GM18520 (cell line): ENCODE data around the gene SORCS1.

Experiments
- ATAC-seq: cut with Tn5 transposase; IDR thresholded peaks from one replicate; pipeline ENCODE4 v1.9.1; 2021; ENCODE audit not compliant: unreplicated experiment

Gene SORCS1

GRCh38 chr10:107163881-107164861 lies at the start of gene SORCS1:
Gene SORCS1, minus strand, starts transcription at chr10:107164706.
- ATAC-seq = no peak

GRCh38 chr10:107214261-107214660 lies 49.8 kb upstream of the SORCS1 start:
- no peak for ATAC-seq

- no peak for ATAC-seq
These were observed 49.4 kb upstream of the SORCS1 start for GRCh38 chr10:107213861-107214260.

GRCh38 chr10:107206833-107207232 lies 42.3 kb upstream of the SORCS1 start:
- ATAC-seq = no peak

- no peak for ATAC-seq
These were observed 5.0 kb upstream of the SORCS1 start for GRCh38 chr10:107169516-107169915.

- ATAC-seq = no peak
These were observed 4.2 kb upstream of the SORCS1 start for GRCh38 chr10:107168738-107169137.

GRCh38 chr10:107166403-107166802 lies 1.9 kb upstream of the SORCS1 start:
- ATAC-seq = no peak

- ATAC-seq = no peak
These were observed 486 bp upstream of the SORCS1 start for GRCh38 chr10:107164992-107165391.

- no peak for ATAC-seq
These were observed 1.2 kb downstream of the SORCS1 start for GRCh38 chr10:107163076-107163855.

- no peak for ATAC-seq
These were observed 3.6 kb downstream of the SORCS1 start for GRCh38 chr10:107160866-107161265.

GRCh38 chr10:107159871-107160270 lies 4.6 kb downstream of the SORCS1 start:
- no peak for ATAC-seq

- ATAC-seq = no peak
These were observed 7.4 kb downstream of the SORCS1 start for GRCh38 chr10:107157071-107157470.

- no peak for ATAC-seq
These were observed 12.4 kb downstream of the SORCS1 start for GRCh38 chr10:107152087-107152486.

GRCh38 chr10:107148906-107149305 lies 15.6 kb downstream of the SORCS1 start:
- ATAC-seq = no peak

- no peak for ATAC-seq
These were observed 20.0 kb downstream of the SORCS1 start for GRCh38 chr10:107144490-107144889.

GRCh38 chr10:107141524-107142061 lies 22.9 kb downstream of the SORCS1 start:
- ATAC-seq = no peak

- ATAC-seq = no peak
These were observed 25.3 kb downstream of the SORCS1 start for GRCh38 chr10:107139237-107139636.

- no peak for ATAC-seq
These were observed 30.9 kb downstream of the SORCS1 start for GRCh38 chr10:107133656-107134055.

- no peak for ATAC-seq
These were observed 35.5 kb downstream of the SORCS1 start for GRCh38 chr10:107129000-107129399.

- no peak for ATAC-seq
These were observed 37.9 kb downstream of the SORCS1 start for GRCh38 chr10:107126512-107127065.

GRCh38 chr10:107122703-107123102 lies 41.8 kb downstream of the SORCS1 start:
- no peak for ATAC-seq
